A204.1 (cell line): Measurements from ENCODE around the gene ENAH.

ENCODE experiments used
- FAIRE-seq: peaks from 2 replicates; lab custom pipeline; 2012; peaks lifted over from hg19 to GRCh38; lab: Jason Lieb, UNC

Gene ENAH

GRCh38 chr1:225556694-225557093, 96.2 kb downstream of the ENAH start:
- no peak for FAIRE-seq

- no peak for FAIRE-seq
These were observed 97.1 kb downstream of the ENAH start for GRCh38 chr1:225555821-225556220.

GRCh38 chr1:225554216-225554812, 98.6 kb downstream of the ENAH start:
- peak; percentile 96 for FAIRE-seq

GRCh38 chr1:225549821-225550220, 103.1 kb downstream of the ENAH start:
- no peak for FAIRE-seq

- FAIRE-seq = no peak
These were observed 104.6 kb downstream of the ENAH start for GRCh38 chr1:225548140-225548857.

GRCh38 chr1:225545649-225546048, 107.3 kb downstream of the ENAH start:
- FAIRE-seq = no peak

GRCh38 chr1:225544924-225545323, 108.0 kb downstream of the ENAH start:
- FAIRE-seq = no peak

GRCh38 chr1:225544263-225544662, 108.7 kb downstream of the ENAH start:
- FAIRE-seq = no peak

GRCh38 chr1:225543350-225543749, 109.6 kb downstream of the ENAH start:
- no peak for FAIRE-seq

GRCh38 chr1:225541383-225541782, 111.5 kb downstream of the ENAH start:
- no peak for FAIRE-seq

GRCh38 chr1:225539575-225539974, 113.3 kb downstream of the ENAH start:
- FAIRE-seq = no peak

GRCh38 chr1:225539069-225539468, 113.9 kb downstream of the ENAH start:
- no peak for FAIRE-seq

- no peak for FAIRE-seq
These were observed 115.2 kb downstream of the ENAH start for GRCh38 chr1:225537554-225538251.

- FAIRE-seq = no peak
These were observed 117.6 kb downstream of the ENAH start for GRCh38 chr1:225535280-225535679.

GRCh38 chr1:225534772-225535171, 118.2 kb downstream of the ENAH start:
- no peak for FAIRE-seq

- FAIRE-seq = peak; percentile 14
These were observed 118.8 kb downstream of the ENAH start for GRCh38 chr1:225534135-225534534.

- no peak for FAIRE-seq
These were observed 119.7 kb downstream of the ENAH start for GRCh38 chr1:225533238-225533637.

GRCh38 chr1:225532240-225532944, 120.5 kb downstream of the ENAH start:
- peak; percentile 59 for FAIRE-seq

- no peak for FAIRE-seq
These were observed 123.2 kb downstream of the ENAH start for GRCh38 chr1:225529726-225530125.

GRCh38 chr1:225527575-225527974, 125.3 kb downstream of the ENAH start:
- no peak for FAIRE-seq

GRCh38 chr1:225526878-225527277, 126.0 kb downstream of the ENAH start:
- FAIRE-seq = no peak

- no peak for FAIRE-seq
These were observed 127.5 kb downstream of the ENAH start for GRCh38 chr1:225525377-225525776.

- FAIRE-seq = no peak
These were observed 128.4 kb downstream of the ENAH start for GRCh38 chr1:225524570-225524969.
